ENCODE data around the gene SPRR5. TPM values are rescaled to one million over a fixed set of nuclear protein-coding genes. Genes with fewer than 3 reads are reported as not detected.

SPRR5 gene
- total and polyA plus RNA-seq, 9 of the 15 experiments (the other 6 are each of a cell fraction or from before 2014, with no cell fraction given) = not detected

DNA sequence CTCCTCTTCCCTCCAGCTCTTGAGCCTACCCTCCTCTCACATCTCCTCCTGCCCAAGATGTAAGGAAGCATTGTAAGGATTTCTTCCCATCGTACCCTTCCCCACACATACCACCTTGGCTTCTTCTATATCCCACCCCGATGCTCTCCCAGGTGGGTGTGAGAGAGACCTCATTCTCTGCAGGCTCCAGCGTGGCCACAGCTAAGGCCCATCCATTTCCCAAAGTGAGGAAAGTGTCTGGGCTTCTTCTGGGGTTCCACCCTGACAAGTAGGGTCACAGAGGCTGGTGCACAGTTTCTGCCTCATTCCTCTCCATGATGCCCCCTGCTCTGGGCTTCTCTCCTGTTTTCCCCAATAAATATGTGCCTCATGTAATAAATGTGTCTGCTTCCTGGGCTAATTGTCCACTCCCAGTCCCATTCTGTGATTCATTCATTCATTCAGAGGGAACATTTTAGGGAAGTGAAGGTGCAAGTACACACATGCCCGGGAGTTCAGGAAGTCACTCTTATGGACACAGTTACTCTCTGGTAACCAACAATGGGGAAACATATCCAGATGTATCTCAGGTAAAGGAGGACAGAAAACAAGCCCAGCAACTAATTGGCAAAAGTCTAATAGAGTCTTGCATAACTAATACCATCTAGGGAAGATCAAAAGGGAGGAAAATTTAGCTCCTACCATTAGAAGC lies 25.3 kb downstream of the SPRR5 start:
- WGBS (ENCODE audit: insufficient coverage, low coverage, missing lambda C conversion rate) = 0% methylated on average over 4 of the region's 4 CpGs
- in situ Hi-C loops (cut with MboI) = loop anchor here (25.0 kb wide), 1 partner anchor 215 kb away; no protein-coding TSS in a partner anchor
- FAIRE-seq = no peak
- H3K4me3 ChIP-seq = no peak overlapping the region
- ChIA-PET CTCF (ENCODE audit: low intra/inter-chr PET ratio) (no interaction called here), POLR2A (no interaction called here)
- no peak overlapping the region for H3K27ac ChIP-seq (ENCODE audit: extremely low read depth, low read depth, low read length)
- no peaks in the 10 kb centered on the region for H3K9me1 ChIP-seq (ENCODE audit: control insufficient read depth, insufficient read depth, low read length)
- no peak for DNase-seq (ENCODE audit: extremely low read depth in 1 of 4, low spot score in 3 of 4)
- no TSS peak for BruUV-seq (replicated peaks)
- H3K4me1 ChIP-seq (replicated peaks in 1 of 2; ENCODE audit: control insufficient read depth in 2 of 2, insufficient read depth in 2 of 2, low read length in 2 of 2) = no peaks in the 10 kb centered on the region
- H3K4me2 ChIP-seq (ENCODE audit: insufficient read depth, low read length) = no peak overlapping the region
- no peak for TF ChIP-seq RCOR1 (IDR thresholded peaks at IDR 0.05; ENCODE audit: borderline replicate concordance in 1 of 2, low read depth in 2 of 2, low read length in 2 of 2)
- intact Hi-C loops (cut with micrococcal nuclease) = no loop called here
- no peaks in the 10 kb centered on the region for H3K79me2 ChIP-seq (ENCODE audit: control insufficient read depth, insufficient read depth, low read length)
- H3K9ac ChIP-seq (ENCODE audit: insufficient read depth in 1 of 2, low read depth in 2 of 2, low read length in 2 of 2) = no peak overlapping the region
- peaks cover 0 to 3% of the 10 kb centered on the region in 2 experiments; a peak in 3 of 5 replicates for H3K27me3 ChIP-seq (ENCODE audit: control insufficient read depth in 2 of 2, insufficient read depth in 2 of 2, low read length in 2 of 2)
- H2AFZ ChIP-seq (ENCODE audit: low read depth, low read length) = no peak overlapping the region
- no peaks in the 10 kb centered on the region for H3K9me3 ChIP-seq (replicated peaks; ENCODE audit: control insufficient read depth, insufficient read depth, low read depth, low read length)
- no peaks in the 10 kb centered on the region for H3K36me3 ChIP-seq (ENCODE audit: control insufficient read depth, insufficient read depth, low read length)
- ATAC-seq = no peak
- H4K20me1 ChIP-seq (replicated peaks; ENCODE audit: control insufficient read depth, insufficient read depth, low read length) = no peaks in the 10 kb centered on the region

DNA sequence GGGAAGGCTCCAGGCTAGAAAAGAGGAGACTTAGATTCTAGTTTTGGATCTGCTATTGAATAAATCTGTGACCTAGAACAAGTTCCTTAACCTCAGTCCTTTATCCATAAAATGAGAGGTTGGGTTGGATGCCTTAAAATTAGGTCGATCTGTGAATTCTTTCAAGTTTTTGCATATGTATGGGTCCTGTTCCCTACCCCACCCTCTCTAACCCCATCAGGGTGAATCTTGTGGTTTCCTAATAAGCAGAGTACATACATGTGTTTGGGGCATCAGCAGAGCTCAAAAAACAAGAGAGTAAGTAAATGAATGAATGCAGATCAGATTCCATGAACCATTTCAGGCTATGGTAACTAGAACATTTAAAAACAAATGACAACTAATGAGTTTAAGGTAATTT lies 29.7 kb downstream of the SPRR5 start:
- POLR2A ChIA-PET = interaction anchor here (0.5 to 0.8 kb wide), 2 partner anchors 15 to 882 kb away, joined by 3 to 4 read pairs; no protein-coding TSS in a partner anchor
- no peak overlapping the region for H3K27ac ChIP-seq (ENCODE audit: extremely low read depth, low read depth, low read length)
- ATAC-seq = no peak
- CTCF ChIA-PET (ENCODE audit: low intra/inter-chr PET ratio) = no interaction called here
- no peak overlapping the region for H3K4me2 ChIP-seq (ENCODE audit: insufficient read depth, low read length)
- intact Hi-C loops (cut with micrococcal nuclease) (no loop called here), in situ Hi-C loops (cut with MboI) (no loop called here)
- no peaks in the 10 kb centered on the region for H3K36me3 ChIP-seq (ENCODE audit: control insufficient read depth, insufficient read depth, low read length)
- BruUV-seq (replicated peaks) = no TSS peak
- no peak overlapping the region for H3K9ac ChIP-seq (ENCODE audit: insufficient read depth in 1 of 2, low read depth in 2 of 2, low read length in 2 of 2)
- no peaks in the 10 kb centered on the region for H3K9me1 ChIP-seq (ENCODE audit: control insufficient read depth, insufficient read depth, low read length)
- DNase-seq (ENCODE audit: extremely low read depth in 1 of 4, low spot score in 3 of 4) = no peak
- no peaks in the 10 kb centered on the region; a peak in 2 of 5 replicates for H3K27me3 ChIP-seq (ENCODE audit: control insufficient read depth in 2 of 2, insufficient read depth in 2 of 2, low read length in 2 of 2)
- no peak overlapping the region for H2AFZ ChIP-seq (ENCODE audit: low read depth, low read length)
- H3K4me1 ChIP-seq (replicated peaks in 1 of 2; ENCODE audit: control insufficient read depth in 2 of 2, insufficient read depth in 2 of 2, low read length in 2 of 2) = no peaks in the 10 kb centered on the region
- 0% methylated on average over 1 of the region's 1 CpG for WGBS (ENCODE audit: insufficient coverage, low coverage, missing lambda C conversion rate)
- H4K20me1 ChIP-seq (replicated peaks; ENCODE audit: control insufficient read depth, insufficient read depth, low read length) = no peaks in the 10 kb centered on the region
- no peak for FAIRE-seq
- no peaks in the 10 kb centered on the region for H3K9me3 ChIP-seq (replicated peaks; ENCODE audit: control insufficient read depth, insufficient read depth, low read depth, low read length)
- TF ChIP-seq MCM3 (IDR thresholded peaks at IDR 0.05) = no peak
- no peak for TF ChIP-seq RBFOX2 (IDR thresholded peaks at IDR 0.05; ENCODE audit: low read depth, low read length)
- TF ChIP-seq DNMT1 (IDR thresholded peaks at IDR 0.05) = no peak
- TF ChIP-seq STAG1 (CRISPR knock-in tag; IDR thresholded peaks at IDR 0.05; ENCODE audit: borderline replicate concordance) = no peak
- TF ChIP-seq CBX5 (IDR thresholded peaks at IDR 0.05; ENCODE audit: borderline replicate concordance, low read depth) = no peak
- H3K79me2 ChIP-seq (ENCODE audit: control insufficient read depth, insufficient read depth, low read length) = no peaks in the 10 kb centered on the region
- H3K4me3 ChIP-seq = no peak overlapping the region

Measured in K562 (cell line).